ENCODE data around the gene OR4C45. TPM values are rescaled to one million over a fixed set of nuclear protein-coding genes. Genes with fewer than 3 reads are reported as not detected.

OR4C45 gene
- total RNA-seq, 6 experiments from 2014 or later: not detected

- no peak for DNase-seq
These were observed 40.7 kb downstream of the OR4C45 start for GRCh38 chr11:50073113-50074105.

GRCh38 chr11:50074161-50074560 is 41.5 kb downstream of the OR4C45 start:
- no peak overlapping the region for H3K27ac ChIP-seq
- no peaks in the 10 kb centered on the region for H3K9me3 ChIP-seq
- no peak for DNase-seq
- intact Hi-C loops (cut with DNase I): no loop called here
- 83% methylated on average over 4 of the region's 6 CpGs for WGBS (ENCODE audit: insufficient coverage, low coverage, low lambda C conversion rate, missing lambda C conversion rate)
- no peaks in the 10 kb centered on the region for H3K27me3 ChIP-seq
- H3K4me1 ChIP-seq: no peaks in the 10 kb centered on the region
- ATAC-seq: no peak
- H3K4me3 ChIP-seq: no peak overlapping the region
- H3K36me3 ChIP-seq: no peaks in the 10 kb centered on the region
- TF ChIP-seq CTCF (IDR thresholded peaks at IDR 0.05) (no peak), POLR2A (IDR thresholded peaks at IDR 0.05) (no peak)

More at GRCh38 chr11:50073113-50074105, 40.7 kb downstream of the OR4C45 start:
- Histone ChIP-seq H3K4me1 (no peaks in the 10 kb centered on the region), H3K36me3 (no peaks in the 10 kb centered on the region), H3K27ac (no peak overlapping the region), H3K4me3 (no peak overlapping the region), H3K27me3 (no peaks in the 10 kb centered on the region), H3K9me3 (no peaks in the 10 kb centered on the region)
- intact Hi-C loops (cut with DNase I): no loop called here
- no peak for ATAC-seq
- whole genome bisulfite sequencing (ENCODE audit: insufficient coverage, low coverage, low lambda C conversion rate, missing lambda C conversion rate): 63% methylated on average over 2 of the region's 10 CpGs
- no peak for TF ChIP-seq POLR2A (IDR thresholded peaks at IDR 0.05)
- TF ChIP-seq CTCF (IDR thresholded peaks at IDR 0.05): no peak

- no peaks in the 10 kb centered on the region for H3K4me1 ChIP-seq
- ATAC-seq: no peak
- H3K27ac ChIP-seq: no peak overlapping the region
- intact Hi-C loops (cut with DNase I): no loop called here
- H3K4me3 ChIP-seq: no peak overlapping the region
- H3K9me3 ChIP-seq: no peaks in the 10 kb centered on the region
- WGBS (ENCODE audit: insufficient coverage, low coverage, low lambda C conversion rate, missing lambda C conversion rate): 80% methylated on average over 1 of the region's 4 CpGs
- no peaks in the 10 kb centered on the region for H3K36me3 ChIP-seq
- H3K27me3 ChIP-seq: no peaks in the 10 kb centered on the region
- DNase-seq: no peak
- TF ChIP-seq CTCF (IDR thresholded peaks at IDR 0.05) (no peak), POLR2A (IDR thresholded peaks at IDR 0.05) (no peak)
These were observed 43.2 kb downstream of the OR4C45 start for GRCh38 chr11:50075856-50076255.

GRCh38 chr11:50077526-50077925 is 44.9 kb downstream of the OR4C45 start:
- 69% methylated on average over 4 of the region's 5 CpGs for WGBS (ENCODE audit: insufficient coverage, low coverage, low lambda C conversion rate, missing lambda C conversion rate)
- Histone ChIP-seq H3K27me3 (no peaks in the 10 kb centered on the region), H3K36me3 (no peaks in the 10 kb centered on the region), H3K4me1 (no peaks in the 10 kb centered on the region), H3K27ac (no peak overlapping the region), H3K9me3 (no peaks in the 10 kb centered on the region), H3K4me3 (no peak overlapping the region)
- intact Hi-C loops (cut with DNase I): no loop called here
- ATAC-seq: no peak
- TF ChIP-seq CTCF (IDR thresholded peaks at IDR 0.05) (no peak), POLR2A (IDR thresholded peaks at IDR 0.05) (no peak)
- DNase-seq: no peak

Measured in right lobe of liver (tissue), 6 donors.